Keratinocyte (primary cell): ENCODE measurements around the gene DENND5A.

ENCODE experiments used
- CTCF ChIP-seq, 3 experiments: IDR thresholded peaks in 1 of 3; conservative IDR thresholded peaks in 1 of 3; optimal IDR thresholded peaks in 1 of 3; 2 replicates in 2 of 3; 3 replicates in 1 of 3; pipeline versions ENCODE3 to v1.5.1; 2011; ENCODE audit warnings: low read length in 3 of 3, mild to moderate bottlenecking in 3 of 3, moderate library complexity in 2 of 3, control low read depth in 1 of 3, inconsistent platforms in 1 of 3; ENCODE audit not compliant: insufficient read depth in 2 of 3; ENCODE audit errors: extremely low read depth in 1 of 3
- EZH2 ChIP-seq: IDR thresholded peaks from one replicate; pipeline ENCODE4 v1.6.1; 2012; ENCODE audit warnings: inconsistent platforms, mild to moderate bottlenecking, low read length, moderate library complexity

GRCh38 chr11:9155930-9156329 lies 109.2 kb downstream of the DENND5A start:
- TF ChIP-seq EZH2 = no peak
- TF ChIP-seq CTCF (optimal IDR thresholded peaks at IDR 0.05 in 1 of 3, IDR thresholded peaks at IDR 0.05 in 1 of 3, conservative IDR thresholded peaks at IDR 0.05 in 1 of 3; ENCODE audit: extremely low read depth in 1 of 3, insufficient read depth in 2 of 3, low read length in 3 of 3) = no peak
